ENCODE data around the gene KRR1. TPM values are rescaled to one million over a fixed set of nuclear protein-coding genes. Genes with fewer than 3 reads are reported as not detected.
A peak's percentile ranks its signal among the peaks of the same experiment; 100 is the strongest.

The KRR1 gene
- total RNA-seq, 1 donor: 45.6 TPM

- H3K79me2 ChIP-seq (ENCODE audit: insufficient read depth, low read length): no peaks in the 10 kb centered on the region
- H3K9me3 ChIP-seq (ENCODE audit: low read depth, low read length): no peaks in the 10 kb centered on the region
- peaks cover 14% of the 10 kb centered on the region for H3K4me1 ChIP-seq (ENCODE audit: insufficient read depth, low read length)
- no peaks in the 10 kb centered on the region for H4K20me1 ChIP-seq (ENCODE audit: insufficient read depth, low read length)
- H3K27ac ChIP-seq (ENCODE audit: low read depth, low read length): no peak overlapping the region
- TF ChIP-seq CTCF (IDR thresholded peaks at IDR 0.05; ENCODE audit: extremely low read depth, low read depth, low read length): no peak
- DNase-seq (ENCODE audit: insufficient read length, low spot score, missing footprints): no peak
- H3K4me3 ChIP-seq (ENCODE audit: insufficient read depth, low read length): no peak overlapping the region
- H3K4me2 ChIP-seq (ENCODE audit: insufficient read depth, low read length): peak overlapping the region; percentile 3
- H2AFZ ChIP-seq (ENCODE audit: low read length): no peak overlapping the region
- H3K36me3 ChIP-seq (ENCODE audit: insufficient read depth, low read length): no peaks in the 10 kb centered on the region
- H3K27me3 ChIP-seq (ENCODE audit: insufficient read depth, low read length): no peaks in the 10 kb centered on the region
These were observed 39.2 kb upstream of the KRR1 start for GRCh38 chr12:75550401-75551240.

- Histone ChIP-seq H3K27ac (ENCODE audit: low read depth, low read length) (no peak overlapping the region), H3K4me2 (ENCODE audit: insufficient read depth, low read length) (no peak overlapping the region), H3K27me3 (ENCODE audit: insufficient read depth, low read length) (no peaks in the 10 kb centered on the region), H4K20me1 (ENCODE audit: insufficient read depth, low read length) (no peaks in the 10 kb centered on the region), H3K79me2 (ENCODE audit: insufficient read depth, low read length) (no peaks in the 10 kb centered on the region), H3K4me3 (ENCODE audit: insufficient read depth, low read length) (no peak overlapping the region), H3K36me3 (ENCODE audit: insufficient read depth, low read length) (no peaks in the 10 kb centered on the region), H3K4me1 (ENCODE audit: insufficient read depth, low read length) (peaks cover 14% of the 10 kb centered on the region), H3K9me3 (ENCODE audit: low read depth, low read length) (no peaks in the 10 kb centered on the region), H2AFZ (ENCODE audit: low read length) (no peak overlapping the region)
- no peak for DNase-seq (ENCODE audit: insufficient read length, low spot score, missing footprints)
- no peak for TF ChIP-seq CTCF (IDR thresholded peaks at IDR 0.05; ENCODE audit: extremely low read depth, low read depth, low read length)
These were observed 38.6 kb upstream of the KRR1 start for GRCh38 chr12:75549989-75550388.

- no peak overlapping the region for H3K4me2 ChIP-seq (ENCODE audit: insufficient read depth, low read length)
- H3K36me3 ChIP-seq (ENCODE audit: insufficient read depth, low read length): no peaks in the 10 kb centered on the region
- H4K20me1 ChIP-seq (ENCODE audit: insufficient read depth, low read length): no peaks in the 10 kb centered on the region
- no peak for TF ChIP-seq CTCF (IDR thresholded peaks at IDR 0.05; ENCODE audit: extremely low read depth, low read depth, low read length)
- H3K4me3 ChIP-seq (ENCODE audit: insufficient read depth, low read length): no peak overlapping the region
- H3K79me2 ChIP-seq (ENCODE audit: insufficient read depth, low read length): no peaks in the 10 kb centered on the region
- H2AFZ ChIP-seq (ENCODE audit: low read length): no peak overlapping the region
- H3K9me3 ChIP-seq (ENCODE audit: low read depth, low read length): no peaks in the 10 kb centered on the region
- H3K4me1 ChIP-seq (ENCODE audit: insufficient read depth, low read length): peaks cover 5% of the 10 kb centered on the region
- no peaks in the 10 kb centered on the region for H3K27me3 ChIP-seq (ENCODE audit: insufficient read depth, low read length)
- DNase-seq (ENCODE audit: insufficient read length, low spot score, missing footprints): no peak
- H3K27ac ChIP-seq (ENCODE audit: low read depth, low read length): no peak overlapping the region
These were observed 37.5 kb upstream of the KRR1 start for GRCh38 chr12:75548879-75549278.

DNA sequence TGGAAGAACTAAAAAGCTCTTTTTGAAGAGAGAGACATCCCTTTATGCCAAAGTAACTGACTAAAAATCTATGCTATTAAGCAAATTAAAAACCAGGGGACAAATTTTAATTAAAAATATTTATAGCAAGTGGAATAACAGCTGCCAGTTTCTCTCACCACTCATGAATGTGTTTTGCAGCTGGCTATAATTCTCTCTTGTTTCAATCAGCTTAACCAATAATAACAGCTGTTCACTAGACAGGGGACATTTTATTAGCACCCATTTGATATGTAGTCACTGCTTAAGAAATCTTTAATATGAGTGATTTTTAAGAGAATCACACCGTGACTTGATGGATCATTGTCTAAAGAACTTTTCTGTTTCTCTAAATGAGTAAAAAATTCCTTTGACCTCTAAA is 34.2 kb upstream of the KRR1 start:
- Histone ChIP-seq H3K27ac (ENCODE audit: low read depth, low read length) (no peak overlapping the region), H2AFZ (ENCODE audit: low read length) (no peak overlapping the region)

More for the DNA sequence above, 34.2 kb upstream of the KRR1 start:
- H3K9me3 ChIP-seq (ENCODE audit: low read depth, low read length): no peaks in the 10 kb centered on the region
- H3K4me2 ChIP-seq (ENCODE audit: insufficient read depth, low read length): no peak overlapping the region
- no peaks in the 10 kb centered on the region for H3K79me2 ChIP-seq (ENCODE audit: insufficient read depth, low read length)
- no peak overlapping the region for H3K4me3 ChIP-seq (ENCODE audit: insufficient read depth, low read length)
- no peaks in the 10 kb centered on the region for H3K27me3 ChIP-seq (ENCODE audit: insufficient read depth, low read length)
- no peak for DNase-seq (ENCODE audit: insufficient read length, low spot score, missing footprints)
- TF ChIP-seq CTCF (IDR thresholded peaks at IDR 0.05; ENCODE audit: extremely low read depth, low read depth, low read length): no peak
- H3K4me1 ChIP-seq (ENCODE audit: insufficient read depth, low read length): no peaks in the 10 kb centered on the region
- no peaks in the 10 kb centered on the region for H4K20me1 ChIP-seq (ENCODE audit: insufficient read depth, low read length)
- H3K36me3 ChIP-seq (ENCODE audit: insufficient read depth, low read length): no peaks in the 10 kb centered on the region

All from osteoblast (primary cell).